Measurements from ENCODE around the gene GARIN5B. TPM values are rescaled to one million over a fixed set of nuclear protein-coding genes. Genes with fewer than 3 reads are reported as not detected.

Gene GARIN5B
- total RNA-seq, 1 experiment from 2014 or later = not detected

DNA sequence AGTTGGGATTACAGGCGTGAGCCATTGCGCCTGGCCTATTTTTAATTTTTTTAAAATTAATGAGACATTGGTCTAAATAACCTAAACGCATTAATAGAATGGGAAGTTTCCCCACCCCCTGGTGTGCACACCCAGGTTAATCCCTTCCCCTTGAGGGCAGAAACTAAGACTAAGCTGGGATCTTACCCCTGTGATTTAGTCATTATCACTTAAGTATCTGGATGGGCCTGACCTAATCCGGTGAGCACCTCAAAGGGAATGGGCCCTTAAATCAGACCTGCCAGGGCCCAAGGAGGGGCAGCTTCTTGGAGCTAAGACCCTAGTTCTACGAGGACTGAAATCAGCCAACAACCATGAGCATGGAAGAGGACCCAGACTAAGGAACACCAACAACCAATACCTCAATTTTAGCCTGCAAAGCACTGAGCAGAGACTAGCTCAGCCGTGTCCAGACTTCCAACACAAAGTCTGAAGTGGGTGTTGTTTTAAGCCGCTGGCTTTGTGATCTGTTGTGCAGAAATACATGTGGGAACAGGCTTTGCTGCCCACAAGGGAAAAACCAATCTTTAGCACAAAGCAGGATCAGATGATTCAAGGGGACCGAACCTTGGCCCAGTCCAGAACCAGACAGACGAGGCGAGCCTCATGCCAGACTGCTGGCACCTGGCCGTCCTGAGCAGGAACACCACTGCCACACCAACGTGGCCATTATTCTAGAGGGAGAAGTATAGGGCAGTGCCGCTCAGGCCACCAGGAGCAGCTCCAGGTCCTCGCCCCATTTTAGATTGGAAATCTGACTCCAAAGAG is 37.4 kb upstream of the GARIN5B start:
- Mint-ChIP-seq H3K36me3 (peaks cover 37% of the 10 kb centered on the region), H3K27ac (peak overlapping the region; percentile 92), H3K27me3 (ENCODE audit: low read depth) (peaks cover 5% of the 10 kb centered on the region), H3K4me3 (no peak overlapping the region), H3K4me1 (peaks cover 22% of the 10 kb centered on the region), H3K9me3 (no peaks in the 10 kb centered on the region)
- no peak for DNase-seq (ENCODE audit: low spot score)
- TF ChIP-seq ATF1 (CRISPR knock-in tag; IDR thresholded peaks at IDR 0.05) (no peak), NR2C2 (CRISPR knock-in tag; IDR thresholded peaks at IDR 0.05) (no peak), ZNF396 (CRISPR knock-in tag; IDR thresholded peaks at IDR 0.05; ENCODE audit: borderline replicate concordance) (no peak), RELA (CRISPR knock-in tag; IDR thresholded peaks at IDR 0.05; ENCODE audit: borderline replicate concordance) (no peak), ZNF138 (CRISPR knock-in tag; conservative IDR thresholded peaks at IDR 0.05) (no peak), OVOL2 (CRISPR knock-in tag; IDR thresholded peaks at IDR 0.05; ENCODE audit: borderline replicate concordance) (no peak), ZNF121 (CRISPR knock-in tag; IDR thresholded peaks at IDR 0.05) (peak; percentile 79), ZNF317 (CRISPR knock-in tag; IDR thresholded peaks at IDR 0.05; ENCODE audit: borderline replicate concordance, low read depth) (no peak), SMAD3 (CRISPR knock-in tag; IDR thresholded peaks at IDR 0.05; ENCODE audit: borderline replicate concordance) (no peak), ZNF671 (CRISPR knock-in tag; IDR thresholded peaks at IDR 0.05) (no peak), GTF2I (CRISPR knock-in tag; conservative IDR thresholded peaks at IDR 0.05) (peak; percentile 44; the same call in 1 of the 2 replicates)
- TF ChIP-seq, protein P1, sequence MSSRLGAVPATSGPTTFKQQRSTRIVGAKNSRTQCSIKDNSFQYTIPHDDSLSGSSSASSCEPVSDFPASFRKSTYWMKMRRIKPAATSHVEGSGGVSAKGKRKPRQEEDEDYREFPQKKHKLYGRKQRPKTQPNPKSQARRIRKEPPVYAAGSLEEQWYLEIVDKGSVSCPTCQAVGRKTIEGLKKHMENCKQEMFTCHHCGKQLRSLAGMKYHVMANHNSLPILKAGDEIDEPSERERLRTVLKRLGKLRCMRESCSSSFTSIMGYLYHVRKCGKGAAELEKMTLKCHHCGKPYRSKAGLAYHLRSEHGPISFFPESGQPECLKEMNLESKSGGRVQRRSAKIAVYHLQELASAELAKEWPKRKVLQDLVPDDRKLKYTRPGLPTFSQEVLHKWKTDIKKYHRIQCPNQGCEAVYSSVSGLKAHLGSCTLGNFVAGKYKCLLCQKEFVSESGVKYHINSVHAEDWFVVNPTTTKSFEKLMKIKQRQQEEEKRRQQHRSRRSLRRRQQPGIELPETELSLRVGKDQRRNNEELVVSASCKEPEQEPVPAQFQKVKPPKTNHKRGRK (CRISPR knock-in tag; IDR thresholded peaks at IDR 0.05; ENCODE audit: borderline replicate concordance) = no peak
- TF ChIP-seq, protein P2, sequence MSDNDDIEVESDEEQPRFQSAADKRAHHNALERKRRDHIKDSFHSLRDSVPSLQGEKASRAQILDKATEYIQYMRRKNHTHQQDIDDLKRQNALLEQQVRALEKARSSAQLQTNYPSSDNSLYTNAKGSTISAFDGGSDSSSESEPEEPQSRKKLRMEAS (CRISPR knock-in tag; IDR thresholded peaks at IDR 0.05) = no peak
- TF ChIP-seq, protein P3, sequence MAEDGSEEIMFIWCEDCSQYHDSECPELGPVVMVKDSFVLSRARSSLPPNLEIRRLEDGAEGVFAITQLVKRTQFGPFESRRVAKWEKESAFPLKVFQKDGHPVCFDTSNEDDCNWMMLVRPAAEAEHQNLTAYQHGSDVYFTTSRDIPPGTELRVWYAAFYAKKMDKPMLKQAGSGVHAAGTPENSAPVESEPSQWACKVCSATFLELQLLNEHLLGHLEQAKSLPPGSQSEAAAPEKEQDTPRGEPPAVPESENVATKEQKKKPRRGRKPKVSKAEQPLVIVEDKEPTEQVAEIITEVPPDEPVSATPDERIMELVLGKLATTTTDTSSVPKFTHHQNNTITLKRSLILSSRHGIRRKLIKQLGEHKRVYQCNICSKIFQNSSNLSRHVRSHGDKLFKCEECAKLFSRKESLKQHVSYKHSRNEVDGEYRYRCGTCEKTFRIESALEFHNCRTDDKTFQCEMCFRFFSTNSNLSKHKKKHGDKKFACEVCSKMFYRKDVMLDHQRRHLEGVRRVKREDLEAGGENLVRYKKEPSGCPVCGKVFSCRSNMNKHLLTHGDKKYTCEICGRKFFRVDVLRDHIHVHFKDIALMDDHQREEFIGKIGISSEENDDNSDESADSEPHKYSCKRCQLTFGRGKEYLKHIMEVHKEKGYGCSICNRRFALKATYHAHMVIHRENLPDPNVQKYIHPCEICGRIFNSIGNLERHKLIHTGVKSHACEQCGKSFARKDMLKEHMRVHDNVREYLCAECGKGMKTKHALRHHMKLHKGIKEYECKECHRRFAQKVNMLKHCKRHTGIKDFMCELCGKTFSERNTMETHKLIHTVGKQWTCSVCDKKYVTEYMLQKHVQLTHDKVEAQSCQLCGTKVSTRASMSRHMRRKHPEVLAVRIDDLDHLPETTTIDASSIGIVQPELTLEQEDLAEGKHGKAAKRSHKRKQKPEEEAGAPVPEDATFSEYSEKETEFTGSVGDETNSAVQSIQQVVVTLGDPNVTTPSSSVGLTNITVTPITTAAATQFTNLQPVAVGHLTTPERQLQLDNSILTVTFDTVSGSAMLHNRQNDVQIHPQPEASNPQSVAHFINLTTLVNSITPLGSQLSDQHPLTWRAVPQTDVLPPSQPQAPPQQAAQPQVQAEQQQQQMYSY (CRISPR knock-in tag; IDR thresholded peaks at IDR 0.05) = no peak
- TF ChIP-seq, protein P4, sequence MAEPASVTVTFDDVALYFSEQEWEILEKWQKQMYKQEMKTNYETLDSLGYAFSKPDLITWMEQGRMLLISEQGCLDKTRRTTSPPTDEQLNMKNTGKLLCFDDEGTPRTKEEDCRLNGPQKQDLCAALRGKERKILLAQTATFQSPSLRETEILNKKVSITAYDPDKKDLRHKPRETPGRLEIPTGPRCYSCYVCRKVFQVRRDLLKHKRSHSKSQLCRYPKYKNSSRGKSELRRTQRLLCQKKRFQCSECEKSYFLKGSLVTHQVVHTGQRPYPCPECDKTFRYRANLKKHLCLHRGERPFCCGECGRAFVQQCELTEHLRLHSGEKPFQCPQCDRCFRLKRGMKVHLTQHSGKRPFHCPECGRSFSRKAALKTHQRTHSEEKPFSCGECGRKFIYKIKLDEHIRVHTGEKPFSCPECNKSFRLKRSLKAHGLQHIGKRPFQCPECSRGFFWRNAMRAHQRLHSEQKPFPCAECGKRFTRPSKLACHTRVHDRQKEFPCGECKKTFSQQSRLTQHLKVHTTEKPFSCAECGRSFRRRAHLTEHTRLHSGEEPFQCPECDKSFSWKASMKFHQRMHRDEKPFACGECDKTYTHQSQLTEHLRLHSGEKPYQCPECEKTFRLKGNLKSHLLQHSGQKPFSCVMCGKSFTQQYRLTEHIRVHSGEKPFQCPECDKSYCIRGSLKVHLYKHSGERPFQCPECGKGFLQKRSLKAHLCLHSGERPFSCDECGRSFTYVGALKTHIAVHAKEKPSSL (CRISPR knock-in tag; conservative IDR thresholded peaks at IDR 0.05) = no peak
- TF ChIP-seq, protein P5, sequence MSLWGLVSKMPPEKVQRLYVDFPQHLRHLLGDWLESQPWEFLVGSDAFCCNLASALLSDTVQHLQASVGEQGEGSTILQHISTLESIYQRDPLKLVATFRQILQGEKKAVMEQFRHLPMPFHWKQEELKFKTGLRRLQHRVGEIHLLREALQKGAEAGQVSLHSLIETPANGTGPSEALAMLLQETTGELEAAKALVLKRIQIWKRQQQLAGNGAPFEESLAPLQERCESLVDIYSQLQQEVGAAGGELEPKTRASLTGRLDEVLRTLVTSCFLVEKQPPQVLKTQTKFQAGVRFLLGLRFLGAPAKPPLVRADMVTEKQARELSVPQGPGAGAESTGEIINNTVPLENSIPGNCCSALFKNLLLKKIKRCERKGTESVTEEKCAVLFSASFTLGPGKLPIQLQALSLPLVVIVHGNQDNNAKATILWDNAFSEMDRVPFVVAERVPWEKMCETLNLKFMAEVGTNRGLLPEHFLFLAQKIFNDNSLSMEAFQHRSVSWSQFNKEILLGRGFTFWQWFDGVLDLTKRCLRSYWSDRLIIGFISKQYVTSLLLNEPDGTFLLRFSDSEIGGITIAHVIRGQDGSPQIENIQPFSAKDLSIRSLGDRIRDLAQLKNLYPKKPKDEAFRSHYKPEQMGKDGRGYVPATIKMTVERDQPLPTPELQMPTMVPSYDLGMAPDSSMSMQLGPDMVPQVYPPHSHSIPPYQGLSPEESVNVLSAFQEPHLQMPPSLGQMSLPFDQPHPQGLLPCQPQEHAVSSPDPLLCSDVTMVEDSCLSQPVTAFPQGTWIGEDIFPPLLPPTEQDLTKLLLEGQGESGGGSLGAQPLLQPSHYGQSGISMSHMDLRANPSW (CRISPR knock-in tag; conservative IDR thresholded peaks at IDR 0.05; ENCODE audit: low read depth) = no peak
- TF ChIP-seq, protein P6, sequence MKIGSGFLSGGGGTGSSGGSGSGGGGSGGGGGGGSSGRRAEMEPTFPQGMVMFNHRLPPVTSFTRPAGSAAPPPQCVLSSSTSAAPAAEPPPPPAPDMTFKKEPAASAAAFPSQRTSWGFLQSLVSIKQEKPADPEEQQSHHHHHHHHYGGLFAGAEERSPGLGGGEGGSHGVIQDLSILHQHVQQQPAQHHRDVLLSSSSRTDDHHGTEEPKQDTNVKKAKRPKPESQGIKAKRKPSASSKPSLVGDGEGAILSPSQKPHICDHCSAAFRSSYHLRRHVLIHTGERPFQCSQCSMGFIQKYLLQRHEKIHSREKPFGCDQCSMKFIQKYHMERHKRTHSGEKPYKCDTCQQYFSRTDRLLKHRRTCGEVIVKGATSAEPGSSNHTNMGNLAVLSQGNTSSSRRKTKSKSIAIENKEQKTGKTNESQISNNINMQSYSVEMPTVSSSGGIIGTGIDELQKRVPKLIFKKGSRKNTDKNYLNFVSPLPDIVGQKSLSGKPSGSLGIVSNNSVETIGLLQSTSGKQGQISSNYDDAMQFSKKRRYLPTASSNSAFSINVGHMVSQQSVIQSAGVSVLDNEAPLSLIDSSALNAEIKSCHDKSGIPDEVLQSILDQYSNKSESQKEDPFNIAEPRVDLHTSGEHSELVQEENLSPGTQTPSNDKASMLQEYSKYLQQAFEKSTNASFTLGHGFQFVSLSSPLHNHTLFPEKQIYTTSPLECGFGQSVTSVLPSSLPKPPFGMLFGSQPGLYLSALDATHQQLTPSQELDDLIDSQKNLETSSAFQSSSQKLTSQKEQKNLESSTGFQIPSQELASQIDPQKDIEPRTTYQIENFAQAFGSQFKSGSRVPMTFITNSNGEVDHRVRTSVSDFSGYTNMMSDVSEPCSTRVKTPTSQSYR (CRISPR knock-in tag; IDR thresholded peaks at IDR 0.05) = no peak
- ChIA-PET POLR2A (interaction anchor here (1.0 to 1.3 kb wide), 5 partner anchors 11 to 149 kb away, joined by 3 to 5 read pairs (median 4); partner anchors contain the start of genes KMT5C and TMEM238), CTCF (interaction anchor here (0.6 to 1.6 kb wide), 3 partner anchors 61 to 235 kb away, joined by 3 read pairs; partner anchors contain the start of genes DNAAF3 and ISOC2)
- peak; percentile 9; the same call in 1 of the 2 replicates for ATAC-seq

Measured in WTC11 (cell line).